Fibroblast of lung (primary cell): ENCODE data around the gene TBCK.

Experiments
- CTCF ChIP-seq, 2 donors: IDR thresholded peaks in 1 of 2; conservative IDR thresholded peaks in 1 of 2; 1 replicate in 1 of 2; 2 replicates in 1 of 2; pipeline ENCODE4 v1.5.1; 2011 to 2012; ENCODE audit warnings: low read length in 2 of 2, control low read depth in 1 of 2, inconsistent platforms in 1 of 2, low read depth in 1 of 2, mild to moderate bottlenecking in 1 of 2
- EZH2 ChIP-seq: IDR thresholded peaks from 2 replicates; pipeline ENCODE4 v1.5.1; 2012; ENCODE audit warnings: low read length, control low read depth, mild to moderate bottlenecking; ENCODE audit errors: missing control alignments

GRCh38 chr4:105994841-105995501 is 321.0 kb downstream of the TBCK start:
- TF ChIP-seq CTCF (conservative IDR thresholded peaks at IDR 0.05 in 1 of 2, IDR thresholded peaks at IDR 0.05 in 1 of 2; ENCODE audit: low read depth in 1 of 2, low read length in 2 of 2) (no peak), EZH2 (no peak)
